Measurements from ENCODE around the gene CARS1. TPM values are rescaled to one million over a fixed set of nuclear protein-coding genes. Genes with fewer than 3 reads are reported as not detected.
"Not testable (repeated sequence)": the region's sequence is repeated elsewhere in the genome, so short reads cannot be mapped to it uniquely, and the experiment has no call there.

CARS1 gene
- total RNA-seq, 2 donors from 2014 or later, result 43.2 to 56.2 TPM

DNA sequence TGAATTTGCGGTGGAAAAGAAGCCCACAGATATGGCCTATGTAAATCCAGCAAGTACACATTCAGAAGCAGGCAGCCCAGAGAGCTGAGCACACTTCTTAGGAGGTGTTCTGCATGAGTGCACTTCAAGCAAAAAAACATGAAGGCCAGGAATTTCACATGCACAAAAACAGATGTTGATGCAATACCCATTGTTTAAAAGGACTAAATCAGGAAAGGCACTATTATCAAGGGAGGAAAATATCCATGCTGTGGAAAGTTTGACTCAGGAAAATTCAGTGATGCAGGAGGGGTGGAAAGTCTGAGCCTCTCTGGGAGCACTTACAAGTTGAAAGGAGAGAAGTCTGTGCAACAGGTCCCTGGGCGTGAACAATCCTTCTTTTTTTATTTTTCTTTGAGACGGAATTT is 15.8 kb upstream of the CARS1 start:
- no peak for ATAC-seq
- intact Hi-C loops (cut with DNase I, micrococcal nuclease), result no loop called here
- DNase-seq, result no peak

DNA sequence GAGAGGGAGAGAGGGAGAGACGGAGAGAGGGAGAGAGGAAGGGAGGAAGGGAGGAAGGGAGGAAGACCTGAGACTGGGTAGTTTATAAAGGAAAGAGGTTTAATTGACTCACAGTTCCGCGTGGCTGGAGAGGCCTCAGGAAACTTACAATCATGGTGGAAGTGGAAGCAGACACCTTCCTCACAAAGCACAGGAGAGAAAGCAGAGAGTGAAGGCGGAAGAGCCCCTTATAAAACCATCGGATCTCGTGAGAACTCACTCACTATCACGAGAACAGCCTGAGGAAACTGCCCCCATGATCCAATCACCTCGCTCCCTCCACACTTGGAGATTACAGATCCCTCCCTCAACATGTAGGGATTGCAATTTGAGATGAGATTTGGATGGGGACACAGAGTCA is 12.2 kb upstream of the CARS1 start:
- intact Hi-C loops (cut with DNase I, micrococcal nuclease), result no loop called here
- no peak for DNase-seq
- ATAC-seq, result no peak

DNA sequence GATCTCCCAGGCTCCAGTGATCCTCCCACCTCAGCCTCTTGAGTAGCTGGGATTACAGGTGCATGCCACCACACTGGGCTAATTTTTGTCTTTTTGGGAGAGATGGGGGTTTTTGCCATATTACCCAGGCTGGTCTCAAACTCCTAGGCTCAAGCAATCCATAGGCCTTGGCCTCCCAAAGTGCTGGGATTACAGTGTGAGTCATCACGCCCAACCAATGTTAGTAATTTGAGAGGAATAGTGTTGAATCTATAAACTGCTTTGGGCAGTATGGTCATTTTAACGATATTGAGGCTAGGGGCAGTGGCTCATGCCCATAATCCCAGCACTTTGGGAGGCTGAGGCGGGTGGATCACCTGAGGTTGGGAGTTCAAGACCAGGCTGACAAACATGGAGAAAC is 9.1 kb upstream of the CARS1 start:
- intact Hi-C loops (cut with DNase I, micrococcal nuclease); DNase-seq; ATAC-seq: not testable (repeated sequence)

DNA sequence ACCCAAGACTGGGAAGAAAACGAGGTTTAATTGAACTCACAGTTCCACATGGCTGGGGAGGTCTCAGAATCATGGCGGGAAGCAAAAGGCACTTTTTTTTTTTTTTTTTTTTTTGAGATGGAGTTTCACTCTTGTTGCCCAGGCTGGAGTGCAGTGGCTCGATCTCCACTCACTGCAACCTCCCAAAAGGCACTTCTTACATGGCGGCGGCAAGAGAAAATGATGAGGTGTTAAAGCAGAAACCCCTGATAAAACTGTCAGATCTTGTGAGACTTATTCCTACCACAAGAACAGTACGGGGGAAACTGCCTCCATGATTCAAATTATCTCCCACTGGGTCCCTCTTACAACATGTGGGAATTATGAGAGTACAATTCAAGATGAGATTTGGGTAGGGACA is 7.5 kb upstream of the CARS1 start:
- DNase-seq; ATAC-seq; intact Hi-C loops (cut with DNase I, micrococcal nuclease): not testable (repeated sequence)

DNA sequence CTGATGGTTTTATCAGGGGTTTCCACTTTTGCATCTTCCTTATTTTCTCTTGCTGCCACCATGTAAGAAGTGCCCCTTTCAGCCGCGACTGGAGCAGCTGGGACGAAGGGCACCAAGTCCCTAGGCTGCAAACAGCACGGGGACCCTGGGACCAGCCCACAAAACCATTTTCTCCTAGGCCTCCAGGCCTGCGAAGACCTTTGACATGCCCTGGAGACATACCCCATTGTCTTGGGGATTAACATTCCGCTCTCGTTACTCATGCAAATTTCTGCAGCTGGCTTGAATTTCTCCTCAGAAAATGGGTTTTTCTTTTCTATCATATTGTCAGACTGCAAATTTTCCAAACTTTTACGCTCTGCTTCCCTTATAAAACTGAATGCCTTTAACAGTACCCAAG is 6.7 kb upstream of the CARS1 start:
- intact Hi-C loops (cut with DNase I, micrococcal nuclease); DNase-seq; ATAC-seq: not testable (repeated sequence)

DNA sequence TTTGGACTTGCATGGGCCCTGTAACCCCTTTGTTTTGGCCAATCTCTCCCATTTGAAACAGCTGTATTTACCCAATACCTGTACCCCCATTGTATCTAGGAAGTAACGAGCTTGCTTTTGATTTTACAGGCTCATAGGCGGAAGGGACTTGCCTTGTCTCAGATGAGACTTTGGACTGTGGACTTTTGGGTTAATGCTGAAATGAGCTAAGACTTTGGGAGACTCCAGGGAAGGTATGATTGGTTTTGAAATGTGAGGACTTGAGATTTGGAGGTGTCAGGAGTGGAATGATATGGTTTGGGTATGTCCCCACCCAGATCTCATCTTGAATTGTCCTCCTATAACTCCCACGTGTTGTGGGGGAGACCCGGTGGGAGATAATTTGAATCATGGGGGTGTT is 6.2 kb upstream of the CARS1 start:
- DNase-seq; intact Hi-C loops (cut with DNase I, micrococcal nuclease): not testable (repeated sequence)
- ATAC-seq, result peak; percentile 56

DNA sequence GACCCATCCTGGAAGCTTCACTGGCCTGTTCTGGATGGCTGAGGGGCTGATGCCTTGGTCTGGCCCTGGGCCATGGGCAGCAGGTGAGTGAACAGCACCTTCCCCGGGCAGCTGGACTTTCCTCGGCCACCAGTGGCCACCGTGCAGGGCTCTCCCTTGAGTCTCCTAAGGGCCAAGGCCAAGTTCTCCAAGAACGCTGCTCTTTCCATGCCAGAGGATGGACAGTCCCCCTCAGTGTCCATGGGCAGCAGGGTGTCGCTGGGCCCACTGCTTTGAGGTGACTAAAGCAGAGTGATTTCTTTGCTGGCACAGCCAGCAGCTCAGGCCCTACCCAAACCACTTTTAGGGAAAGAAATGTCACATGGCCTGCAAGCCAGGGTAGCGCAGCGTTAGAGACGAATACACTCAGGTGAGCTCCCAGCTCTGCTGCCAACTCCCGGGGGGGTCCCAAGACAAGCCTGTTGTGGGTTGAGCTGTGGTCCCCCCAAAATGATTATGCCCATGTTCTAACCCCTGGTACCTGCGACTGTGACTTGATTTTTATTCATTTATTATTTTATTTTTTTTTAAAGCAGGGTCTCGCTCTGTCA is 3.3 kb upstream of the CARS1 start:
- intact Hi-C loops (cut with DNase I, micrococcal nuclease), result no loop called here
- DNase-seq, result no peak
- ATAC-seq, result no peak

DNA sequence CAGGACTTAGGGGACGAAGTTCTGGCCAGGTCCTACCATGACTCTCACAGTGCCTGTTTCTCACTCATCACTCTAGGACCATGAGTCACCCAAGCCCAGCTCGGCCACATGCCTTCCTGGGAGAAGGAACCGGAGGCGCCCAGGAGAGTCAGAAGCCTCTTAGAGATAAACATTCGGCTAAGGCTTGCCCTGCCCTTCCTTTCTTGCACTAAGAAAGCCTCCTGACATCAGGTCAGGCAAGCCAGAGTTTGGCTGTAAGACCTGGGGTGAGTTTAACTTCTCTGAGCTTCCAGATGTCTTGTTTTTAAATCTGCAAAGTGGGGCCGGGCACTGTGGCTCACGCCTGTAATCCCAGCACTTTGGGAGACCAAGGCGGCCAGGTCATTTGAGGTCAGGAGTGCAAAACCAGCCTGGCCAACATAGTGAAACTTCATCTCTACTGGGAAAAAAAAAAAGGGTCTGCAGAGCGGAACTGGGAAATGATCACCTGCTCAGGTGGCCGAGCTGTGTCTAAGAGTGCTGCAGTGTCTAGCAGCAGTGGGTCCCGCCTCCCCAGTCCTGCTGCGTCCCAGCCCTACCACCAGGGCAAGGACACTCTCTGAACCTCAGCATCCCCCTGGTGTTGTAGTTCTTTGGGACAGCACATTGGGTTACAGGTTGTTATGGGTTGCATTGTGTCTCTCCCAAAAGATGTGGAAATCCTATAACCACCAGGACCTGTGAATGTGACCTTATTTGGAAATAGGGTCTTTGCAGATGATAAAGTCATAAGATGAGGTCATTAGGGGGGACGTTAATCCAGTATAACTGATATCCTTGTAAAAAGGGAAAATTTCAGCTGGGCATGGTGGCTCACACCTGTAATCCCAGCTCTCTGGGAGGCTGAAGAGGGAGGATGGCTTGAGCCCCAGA is 1.8 kb upstream of the CARS1 start:
- no peak for DNase-seq
- ATAC-seq, result no peak
- intact Hi-C loops (cut with DNase I, micrococcal nuclease), result no loop called here

DNA sequence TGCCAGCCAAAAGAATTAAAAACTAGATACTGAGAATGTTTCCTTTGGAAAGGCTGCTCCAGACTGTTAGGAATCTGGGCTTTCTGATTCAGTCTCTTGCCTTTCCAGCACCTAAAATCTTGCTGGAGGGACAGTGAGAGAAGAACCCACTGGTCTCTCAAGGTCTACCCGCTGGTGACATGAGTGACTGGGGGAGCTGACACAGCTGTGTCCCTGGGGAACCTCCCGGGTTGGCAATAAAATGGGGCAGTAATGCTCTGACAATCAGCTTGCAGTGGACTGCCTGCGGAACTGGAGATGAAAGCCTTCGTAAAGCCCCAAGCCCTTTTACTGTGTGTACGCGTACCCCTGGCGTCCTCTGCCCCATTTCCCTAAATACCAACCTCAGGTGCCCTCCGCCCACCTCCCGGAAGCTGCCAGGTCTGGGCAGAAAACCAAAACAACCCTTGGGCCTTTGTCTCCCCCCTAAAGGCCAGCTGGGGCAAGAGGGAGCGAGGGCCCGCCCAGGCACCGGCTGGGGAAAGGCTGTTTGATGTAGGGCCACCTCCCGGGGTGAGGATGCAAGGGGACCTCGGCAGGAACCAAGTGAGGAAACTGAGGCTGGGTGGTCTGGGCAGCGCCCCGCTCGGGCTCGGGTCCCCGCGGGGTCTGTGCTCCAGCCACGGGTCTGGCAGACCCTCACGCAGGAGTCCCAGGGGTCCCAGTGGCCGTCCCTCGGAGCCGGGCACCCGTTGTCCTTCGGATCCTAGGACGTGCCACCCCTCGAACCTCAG is 741 bp downstream of the CARS1 start:
- ATAC-seq, result peak; percentile 44
- intact Hi-C loops (cut with DNase I, micrococcal nuclease), result no loop called here
- DNase-seq, result peak; percentile 39 to 52

DNA sequence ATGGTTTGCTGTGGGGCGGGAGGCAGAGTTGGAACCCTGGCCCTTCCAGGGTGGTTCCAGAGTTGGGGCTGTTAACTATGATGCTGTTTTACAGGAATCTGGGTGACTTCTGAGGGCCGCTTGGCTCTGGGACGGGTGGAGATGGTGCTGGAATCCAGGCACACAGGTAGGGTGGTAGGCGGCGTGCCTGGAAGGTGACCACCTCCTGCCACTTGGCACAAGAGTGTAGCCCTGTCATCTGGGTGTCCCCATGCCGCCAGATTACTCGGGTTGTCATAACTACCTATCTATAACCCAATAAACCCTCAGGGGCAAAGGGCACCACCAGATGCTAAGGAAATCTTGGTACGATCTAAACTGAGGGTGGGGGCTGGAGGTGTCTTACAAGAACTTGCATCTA is 1.3 kb downstream of the CARS1 start:
- intact Hi-C loops (cut with DNase I, micrococcal nuclease), result no loop called here
- DNase-seq (no peak), ATAC-seq (peak; percentile 50)

DNA sequence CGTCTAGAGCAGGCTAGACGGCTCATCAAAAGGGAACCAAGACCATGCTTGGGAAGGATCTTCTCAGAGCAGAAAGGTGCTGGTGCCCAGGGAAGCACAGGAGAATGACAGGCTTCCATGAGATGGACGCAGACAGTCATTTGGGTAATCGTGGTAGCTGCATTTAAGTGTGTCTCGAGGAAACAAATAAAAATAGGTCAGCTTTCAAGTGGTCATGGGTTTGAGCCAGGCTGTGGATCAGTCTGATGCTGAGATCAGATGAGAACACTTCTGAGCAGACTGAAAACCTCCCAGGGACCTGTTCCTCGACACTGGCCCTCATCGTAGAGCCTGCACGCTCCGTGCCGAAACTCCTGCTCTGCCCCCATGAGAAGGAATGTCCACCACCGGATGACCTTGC is 4.7 kb downstream of the CARS1 start:
- intact Hi-C loops (cut with DNase I, micrococcal nuclease), result no loop called here
- ATAC-seq, result no peak
- DNase-seq, result no peak

DNA sequence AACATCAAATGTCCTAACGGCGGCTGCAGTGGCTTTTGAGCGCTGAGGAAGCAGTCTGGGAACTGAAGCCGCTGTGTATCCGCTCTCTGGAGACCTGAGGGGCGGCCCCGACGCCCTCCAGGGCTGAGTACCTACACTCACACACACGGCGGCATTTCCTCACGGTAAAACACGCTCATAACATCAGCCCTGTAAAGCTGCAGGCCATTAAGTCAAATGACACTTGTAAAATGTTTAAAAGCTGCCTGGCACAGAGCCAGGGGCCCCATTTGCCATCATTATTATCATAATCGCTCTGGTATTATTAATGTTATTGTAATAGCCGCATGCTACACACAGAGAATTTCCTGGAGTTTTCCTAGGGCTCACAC is 5.1 kb downstream of the CARS1 start:
- ATAC-seq (no peak), DNase-seq (no peak)
- intact Hi-C loops (cut with DNase I, micrococcal nuclease), result no loop called here

DNA sequence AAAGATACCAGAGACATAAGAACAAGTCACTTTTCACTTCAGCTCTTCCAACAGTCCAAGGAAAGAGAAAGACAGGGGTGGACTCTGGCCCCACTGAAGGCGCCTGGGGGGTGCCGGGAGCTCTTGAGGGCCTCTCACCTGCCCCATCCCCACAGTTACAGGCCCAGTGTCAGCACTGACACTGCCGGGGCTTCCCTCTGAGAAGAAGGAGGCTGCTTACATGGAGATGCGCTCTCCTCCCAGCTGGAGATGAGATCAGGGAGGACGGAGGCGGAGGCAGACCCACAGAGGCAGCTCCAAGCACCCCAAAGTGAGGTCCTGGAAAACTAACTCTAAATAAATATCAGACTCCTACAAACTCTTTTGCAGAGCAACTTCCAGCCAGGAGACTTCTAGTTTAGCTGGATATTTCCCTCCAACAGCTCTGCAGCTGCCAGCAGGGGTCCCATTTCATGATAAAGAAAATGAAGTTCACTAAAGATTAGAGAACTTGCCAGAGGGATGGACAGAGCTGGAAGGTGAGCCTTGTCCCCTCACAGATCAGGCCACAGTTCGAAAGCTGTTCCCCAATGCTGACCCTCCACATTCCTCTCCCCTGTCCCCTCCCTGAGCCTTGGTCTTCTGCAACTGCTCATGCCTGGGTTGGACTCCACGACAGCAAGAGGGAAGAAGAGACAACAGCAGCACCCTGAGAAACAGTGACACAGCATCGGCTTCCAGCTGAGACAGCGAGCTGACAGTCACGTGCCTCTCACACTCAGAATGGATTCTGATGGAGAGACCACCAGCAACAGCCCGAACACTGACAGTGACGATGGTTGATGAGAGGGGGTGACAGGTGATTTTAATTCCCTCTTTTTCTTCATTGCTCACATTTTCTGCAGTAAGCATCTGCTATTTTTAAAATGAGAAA is 5.8 kb downstream of the CARS1 start:
- DNase-seq (no peak), ATAC-seq (no peak)
- intact Hi-C loops (cut with DNase I, micrococcal nuclease), result no loop called here

DNA sequence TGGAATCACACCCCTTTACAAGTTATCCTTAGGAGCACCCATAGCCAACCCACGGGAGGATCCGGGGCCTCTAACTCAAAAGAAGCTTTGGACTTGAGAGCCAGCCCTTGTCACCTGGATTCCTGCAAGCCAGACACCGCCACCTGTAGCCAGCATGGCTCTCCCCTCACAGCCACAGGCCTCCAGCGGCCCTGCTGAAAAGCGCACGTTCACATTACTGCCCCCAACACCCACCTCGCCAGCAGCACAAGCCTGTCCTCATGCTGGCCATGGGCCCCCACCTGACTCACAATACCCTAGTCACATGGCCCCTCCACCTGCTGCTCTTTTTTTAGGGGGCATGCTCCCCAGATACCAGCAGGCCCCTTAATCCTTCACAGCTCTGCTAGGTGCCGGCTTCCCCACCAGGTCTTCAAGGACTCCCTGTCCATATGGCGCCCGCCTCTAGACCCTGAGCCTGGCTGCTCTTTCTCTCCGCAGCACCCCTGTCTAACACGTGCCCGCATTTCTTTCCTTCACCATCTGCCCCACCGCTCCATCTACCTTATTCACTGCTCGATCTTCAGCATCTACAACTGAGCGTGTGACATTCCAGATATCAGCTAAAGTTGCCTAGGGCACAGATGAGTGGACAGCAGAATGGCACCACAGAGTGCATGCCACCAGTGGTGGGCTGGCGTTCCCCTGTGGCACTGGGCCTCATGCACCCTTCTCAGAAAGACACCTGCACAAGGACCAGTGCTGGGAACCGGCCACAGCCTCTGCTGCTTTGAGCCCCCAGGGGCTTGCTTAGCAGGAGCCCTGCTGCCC is 6.6 kb downstream of the CARS1 start:
- intact Hi-C loops (cut with DNase I, micrococcal nuclease), result no loop called here

DNA sequence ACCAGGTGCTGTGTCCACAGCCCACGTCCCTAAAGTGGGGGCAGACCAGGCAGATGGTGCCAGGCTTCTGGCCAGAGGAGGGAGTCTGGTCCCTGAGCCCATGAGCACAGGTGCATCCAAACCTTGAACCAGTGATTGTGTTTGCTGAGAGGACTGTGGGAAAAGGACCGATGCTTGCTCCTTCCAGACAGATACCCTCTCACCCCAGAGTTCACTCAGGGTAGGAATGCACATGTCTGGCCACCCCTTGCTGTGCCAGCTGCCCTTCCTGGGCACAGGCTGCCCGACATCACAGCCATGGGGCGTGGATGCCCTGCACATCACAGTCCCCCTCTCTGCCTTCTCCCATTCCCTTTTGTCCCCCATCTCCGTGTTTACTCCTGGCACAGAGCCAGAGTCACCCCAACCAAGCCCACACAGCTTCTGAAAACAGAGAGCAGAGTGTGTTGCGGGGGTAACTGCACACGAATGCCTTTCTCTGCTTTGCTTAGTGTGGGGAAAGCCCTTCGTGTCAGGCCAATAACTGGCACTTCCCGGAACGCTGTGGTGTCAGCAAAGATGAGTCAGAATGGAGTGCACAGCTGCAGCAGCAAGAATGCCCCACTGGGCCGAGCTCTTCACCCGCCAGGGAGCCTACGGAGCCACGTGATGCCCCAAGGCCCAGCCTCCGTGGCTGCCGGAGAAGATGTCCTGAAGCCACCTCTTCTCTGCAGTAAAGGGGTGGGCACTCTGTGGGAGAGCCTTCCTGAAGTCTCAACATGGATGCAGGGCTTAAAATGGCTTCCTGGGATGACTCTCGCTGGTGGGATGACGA is 7.6 kb downstream of the CARS1 start:
- peak; percentile 71 to 85 for DNase-seq
- ATAC-seq, result peak; percentile 86
- intact Hi-C loops (cut with DNase I, micrococcal nuclease), result no loop called here

More for the DNA sequence above, 6.6 kb downstream of the CARS1 start:
- ATAC-seq (no peak), DNase-seq (no peak)

DNA sequence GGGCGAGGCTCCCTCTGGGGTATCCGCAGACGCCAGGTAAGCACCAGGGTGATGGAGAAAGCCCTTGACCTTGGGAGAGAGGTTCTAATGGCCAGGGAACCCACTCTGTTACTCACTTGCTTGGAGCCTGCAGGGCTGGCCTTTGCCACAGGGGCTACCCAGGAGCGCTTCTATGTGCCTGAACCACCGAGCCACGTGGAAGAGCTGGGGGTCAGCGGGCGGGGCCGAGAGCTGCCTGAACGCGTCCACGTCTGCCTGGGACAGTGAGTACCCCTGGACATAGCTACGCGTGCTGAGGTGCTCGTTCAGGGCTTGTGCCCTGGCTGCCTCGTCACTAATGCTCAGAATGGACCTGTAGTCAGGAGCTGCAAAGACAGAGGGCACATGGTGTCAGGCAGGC is 9.6 kb downstream of the CARS1 start:
- DNase-seq (no peak), ATAC-seq (no peak)
- intact Hi-C loops (cut with DNase I, micrococcal nuclease), result no loop called here

DNA sequence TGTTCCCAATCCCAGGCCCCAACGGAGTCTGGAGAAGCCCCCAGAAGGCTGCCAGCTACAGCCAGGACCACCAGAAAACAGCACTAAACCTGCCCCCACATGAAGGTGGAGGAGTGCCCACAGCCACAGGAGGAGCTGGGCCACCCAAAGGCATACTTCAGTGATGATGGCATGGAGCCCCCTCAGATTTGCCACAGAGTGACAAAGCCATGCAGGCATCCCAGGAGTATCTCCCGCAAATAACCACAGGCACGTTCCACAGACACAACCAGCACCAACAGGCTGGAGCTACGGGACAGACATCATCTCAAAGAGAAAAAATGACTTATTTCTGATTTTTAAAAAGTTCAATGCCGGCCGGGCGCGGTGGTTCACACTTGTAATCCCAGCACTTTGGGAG is 10.6 kb downstream of the CARS1 start:
- no peak for DNase-seq
- no peak for ATAC-seq
- intact Hi-C loops (cut with DNase I, micrococcal nuclease), result no loop called here

Measured in left colon (tissue), 2 donors.